Activated T-cell treated with anti-CD3 and anti-CD28 coated beads for 24 hours (primary cell): Measurements from ENCODE around the gene MAPRE3.

Source experiments
- DNase-seq: peaks from one replicate; pipeline ENCODE4 v3.0.0-alpha.2; 2020; ENCODE audit warnings: low read depth

MAPRE3 gene

GRCh38 chr2:27040282-27040681, 69.8 kb downstream of the MAPRE3 start:
- DNase-seq, result no peak

GRCh38 chr2:27041752-27042151, 71.3 kb downstream of the MAPRE3 start:
- no peak for DNase-seq

GRCh38 chr2:27042159-27042661, 71.8 kb downstream of the MAPRE3 start:
- no peak for DNase-seq

- DNase-seq, result no peak
Observed at GRCh38 chr2:27042985-27043634, 72.7 kb downstream of the MAPRE3 start.

- DNase-seq, result peak; percentile 61
Observed at GRCh38 chr2:27049422-27050280, 79.2 kb downstream of the MAPRE3 start.

- DNase-seq, result peak; percentile 90
Observed at GRCh38 chr2:27050281-27050995, 80.0 kb downstream of the MAPRE3 start.

GRCh38 chr2:27050996-27051901, 80.8 kb downstream of the MAPRE3 start, which contains the start of gene AGBL5:
Gene AGBL5, plus strand, starts transcription at chr2:27051668. Its CDS starts 1,291 bp downstream, at chr2:27052959.
- DNase-seq, result peak; percentile 96

GRCh38 chr2:27051902-27052645, 81.6 kb downstream of the MAPRE3 start:
- DNase-seq, result peak; percentile 4

GRCh38 chr2:27053321-27053720, 82.9 kb downstream of the MAPRE3 start:
- DNase-seq, result no peak

GRCh38 chr2:27053776-27054175, 83.3 kb downstream of the MAPRE3 start:
- DNase-seq, result no peak

- DNase-seq, result no peak
Observed at GRCh38 chr2:27054721-27055120, 84.3 kb downstream of the MAPRE3 start.

- DNase-seq, result no peak
Observed at GRCh38 chr2:27057184-27057583, 86.7 kb downstream of the MAPRE3 start.

GRCh38 chr2:27058210-27058609, 87.8 kb downstream of the MAPRE3 start:
- no peak for DNase-seq

GRCh38 chr2:27059141-27059820, 88.8 kb downstream of the MAPRE3 start:
- DNase-seq, result no peak

- DNase-seq, result no peak
Observed at GRCh38 chr2:27060323-27060722, 89.9 kb downstream of the MAPRE3 start.

GRCh38 chr2:27065128-27065527, 94.7 kb downstream of the MAPRE3 start:
- DNase-seq, result no peak

GRCh38 chr2:27067385-27067784, 96.9 kb downstream of the MAPRE3 start:
- DNase-seq, result no peak

- no peak for DNase-seq
Observed at GRCh38 chr2:27069436-27069835, 99.0 kb downstream of the MAPRE3 start.

- no peak for DNase-seq
Observed at GRCh38 chr2:27069961-27070618, 99.7 kb downstream of the MAPRE3 start.
